GM19455 (cell line): ENCODE data around the gene EEF1AKMT4.
"Not testable (repeated sequence)": the region's sequence is repeated elsewhere in the genome, so short reads cannot be mapped to it uniquely, and the experiment has no call there.

Experiments
- ATAC-seq: cut with Tn5 transposase; IDR thresholded peaks from one replicate; pipeline ENCODE4 v1.9.1; 2021; ENCODE audit not compliant: unreplicated experiment

EEF1AKMT4 gene

GRCh38 chr3:184259878-184260723 lies 10.6 kb downstream of the EEF1AKMT4 start:
- ATAC-seq: no peak

GRCh38 chr3:184260724-184261269 lies 11.3 kb downstream of the EEF1AKMT4 start:
- ATAC-seq: no peak

GRCh38 chr3:184261270-184261853 lies 11.9 kb downstream of the EEF1AKMT4 start, which contains the start of gene CAMK2N2:
CAMK2N2 (minus strand) TSS chr3:184261553; CDS start chr3:184261285, 268 bp downstream.
- no peak for ATAC-seq

- ATAC-seq: no peak
These were observed 12.6 kb downstream of the EEF1AKMT4 start for GRCh38 chr3:184261854-184262763.

GRCh38 chr3:184262764-184263179 lies 13.3 kb downstream of the EEF1AKMT4 start:
- no peak for ATAC-seq

GRCh38 chr3:184267249-184267648 lies 17.8 kb downstream of the EEF1AKMT4 start:
- ATAC-seq: not testable (repeated sequence)

GRCh38 chr3:184272269-184272668 lies 22.8 kb downstream of the EEF1AKMT4 start:
- ATAC-seq: no peak

- no peak for ATAC-seq
These were observed 25.9 kb downstream of the EEF1AKMT4 start for GRCh38 chr3:184275381-184275701.

GRCh38 chr3:184275961-184276910 lies 26.8 kb downstream of the EEF1AKMT4 start, which contains the start of gene ECE2:
ECE2 (plus strand) TSS chr3:184276022; CDS start chr3:184276154, 132 bp downstream.
- ATAC-seq: no peak

GRCh38 chr3:184277366-184277765 lies 27.9 kb downstream of the EEF1AKMT4 start:
- no peak for ATAC-seq

- ATAC-seq: no peak
These were observed 33.5 kb downstream of the EEF1AKMT4 start for GRCh38 chr3:184282941-184283340.

GRCh38 chr3:184283681-184284080 lies 34.2 kb downstream of the EEF1AKMT4 start:
- no peak for ATAC-seq

- ATAC-seq: no peak
These were observed 35.2 kb downstream of the EEF1AKMT4 start for GRCh38 chr3:184284696-184285095.

- no peak for ATAC-seq
These were observed 40.0 kb downstream of the EEF1AKMT4 start for GRCh38 chr3:184289426-184289938.

GRCh38 chr3:184290331-184290730 lies 40.9 kb downstream of the EEF1AKMT4 start:
- ATAC-seq: no peak

GRCh38 chr3:184291044-184291737 lies 41.7 kb downstream of the EEF1AKMT4 start:
- ATAC-seq: no peak

GRCh38 chr3:184291738-184292445 lies 42.4 kb downstream of the EEF1AKMT4 start:
- no peak for ATAC-seq

- ATAC-seq: no peak
These were observed 46.3 kb downstream of the EEF1AKMT4 start for GRCh38 chr3:184295771-184296170.
